Measurements from ENCODE around the gene OR6S1. TPM values are rescaled to one million over a fixed set of nuclear protein-coding genes. Genes with fewer than 3 reads are reported as not detected.

Gene OR6S1
- total RNA-seq, 2 donors from 2014 or later = not detected

DNA sequence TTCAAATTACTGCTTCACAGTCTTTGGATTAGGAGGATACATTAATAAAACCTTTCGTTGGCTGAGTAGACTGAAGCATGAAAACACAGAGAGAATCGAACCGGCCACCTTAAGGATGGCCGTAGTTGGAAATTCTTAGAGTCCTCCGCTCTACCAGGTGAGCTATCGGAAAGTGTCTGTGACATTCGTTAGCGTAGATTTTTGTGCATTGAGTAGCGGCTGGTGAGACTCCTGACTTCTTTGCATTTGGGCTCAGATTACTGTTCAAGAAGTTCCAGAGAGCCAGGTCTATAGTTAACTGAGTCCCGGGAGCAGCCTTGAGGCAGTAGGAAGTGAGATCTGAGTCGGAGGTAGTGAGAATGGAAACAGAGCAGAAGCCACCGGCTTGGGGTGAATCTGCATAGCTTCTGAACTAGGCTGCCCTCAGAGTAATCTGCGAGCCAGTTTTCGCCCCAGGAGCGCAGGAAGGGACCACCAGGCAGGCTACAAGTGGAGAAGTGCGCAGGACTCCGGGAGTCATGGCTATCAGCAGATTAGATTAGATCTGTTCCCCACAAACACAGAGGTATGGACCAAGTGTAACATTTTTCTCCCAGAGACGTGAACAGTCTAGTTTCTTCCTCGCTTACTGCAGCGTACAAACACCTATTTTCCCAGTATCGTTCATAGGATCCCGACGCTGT is 11.0 kb downstream of the OR6S1 start:
- TF ChIP-seq, protein P1, sequence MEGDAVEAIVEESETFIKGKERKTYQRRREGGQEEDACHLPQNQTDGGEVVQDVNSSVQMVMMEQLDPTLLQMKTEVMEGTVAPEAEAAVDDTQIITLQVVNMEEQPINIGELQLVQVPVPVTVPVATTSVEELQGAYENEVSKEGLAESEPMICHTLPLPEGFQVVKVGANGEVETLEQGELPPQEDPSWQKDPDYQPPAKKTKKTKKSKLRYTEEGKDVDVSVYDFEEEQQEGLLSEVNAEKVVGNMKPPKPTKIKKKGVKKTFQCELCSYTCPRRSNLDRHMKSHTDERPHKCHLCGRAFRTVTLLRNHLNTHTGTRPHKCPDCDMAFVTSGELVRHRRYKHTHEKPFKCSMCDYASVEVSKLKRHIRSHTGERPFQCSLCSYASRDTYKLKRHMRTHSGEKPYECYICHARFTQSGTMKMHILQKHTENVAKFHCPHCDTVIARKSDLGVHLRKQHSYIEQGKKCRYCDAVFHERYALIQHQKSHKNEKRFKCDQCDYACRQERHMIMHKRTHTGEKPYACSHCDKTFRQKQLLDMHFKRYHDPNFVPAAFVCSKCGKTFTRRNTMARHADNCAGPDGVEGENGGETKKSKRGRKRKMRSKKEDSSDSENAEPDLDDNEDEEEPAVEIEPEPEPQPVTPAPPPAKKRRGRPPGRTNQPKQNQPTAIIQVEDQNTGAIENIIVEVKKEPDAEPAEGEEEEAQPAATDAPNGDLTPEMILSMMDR (IDR thresholded peaks at IDR 0.05) = no peak
- TF ChIP-seq POLR2A (IDR thresholded peaks at IDR 0.05) (no peak), POLR2AphosphoS5 (IDR thresholded peaks at IDR 0.05) (no peak)
- DNase-seq (ENCODE audit: low spot score) = peak; percentile 15
- Histone ChIP-seq H3K4me1 (replicated peaks) (peaks cover 5% of the 10 kb centered on the region), H3K27ac (no peak overlapping the region), H3K36me3 (no peaks in the 10 kb centered on the region), H3K9me3 (no peaks in the 10 kb centered on the region), H3K27me3 (replicated peaks; ENCODE audit: insufficient read depth) (no peaks in the 10 kb centered on the region), H3K4me3 (peak overlapping the region; percentile 3 to 14)
- 5% methylated on average over 23 of the region's 23 CpGs for WGBS
- intact Hi-C loops (cut with DNase I) = loop anchor here (5.0 kb wide), 1 partner anchor 52 kb away; the partner anchor contains the start of gene RNASE4

- WGBS = 50% methylated on average over 10 of the region's 10 CpGs
- peaks cover 5% of the 10 kb centered on the region for H3K4me1 ChIP-seq (replicated peaks)
- no peaks in the 10 kb centered on the region for H3K36me3 ChIP-seq
- TF ChIP-seq POLR2AphosphoS5 (IDR thresholded peaks at IDR 0.05) (no peak), POLR2A (IDR thresholded peaks at IDR 0.05) (no peak)
- TF ChIP-seq, protein P1 (IDR thresholded peaks at IDR 0.05) = no peak
- intact Hi-C loops (cut with DNase I) = no loop called here
- no peak for DNase-seq (ENCODE audit: low spot score)
- H3K9me3 ChIP-seq = no peaks in the 10 kb centered on the region
- no peak overlapping the region for H3K27ac ChIP-seq
- H3K4me3 ChIP-seq = no peak overlapping the region
- no peaks in the 10 kb centered on the region for H3K27me3 ChIP-seq (replicated peaks; ENCODE audit: insufficient read depth)
Observed at GRCh38 chr14:20628063-20628854, 13.2 kb downstream of the OR6S1 start.

DNA sequence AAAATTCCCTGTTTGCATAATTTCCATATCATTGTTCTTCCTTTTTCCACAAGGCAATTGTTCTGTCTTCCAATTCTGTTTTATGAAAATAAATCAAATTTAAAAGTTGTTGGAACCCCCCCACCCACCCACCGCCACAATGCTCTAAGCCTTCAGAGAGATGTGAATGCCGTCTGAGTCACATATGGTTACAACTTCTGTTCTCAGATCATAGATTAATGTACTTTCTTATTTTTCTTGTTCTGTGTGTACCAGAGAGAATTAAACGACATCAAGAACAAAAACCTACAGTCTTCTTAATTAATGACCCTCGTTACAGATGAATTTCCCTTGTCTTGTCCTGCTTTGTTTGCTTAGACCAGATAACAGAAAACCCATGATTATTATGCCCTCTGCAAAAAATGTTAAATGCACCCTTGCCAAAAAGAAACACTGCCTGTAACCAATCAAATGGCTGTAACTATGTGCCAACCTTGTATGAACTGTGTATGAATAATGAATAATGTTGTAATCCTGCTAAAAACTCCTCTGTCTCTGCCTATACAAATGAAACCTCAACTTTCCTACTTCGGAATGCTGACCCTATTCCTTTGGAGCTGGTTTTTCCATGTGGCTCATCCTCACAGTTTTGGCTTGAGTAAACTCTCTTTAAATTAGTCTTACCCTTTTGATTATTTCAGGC is 14.0 kb downstream of the OR6S1 start:
- TF ChIP-seq POLR2AphosphoS5 (IDR thresholded peaks at IDR 0.05) (no peak), POLR2A (IDR thresholded peaks at IDR 0.05) (no peak)
- TF ChIP-seq, protein P1 (IDR thresholded peaks at IDR 0.05) = no peak
- intact Hi-C loops (cut with DNase I) = no loop called here
- no peak for DNase-seq (ENCODE audit: low spot score)
- 37% methylated on average over 5 of the region's 5 CpGs for WGBS
- no peaks in the 10 kb centered on the region for H3K36me3 ChIP-seq
- H3K27me3 ChIP-seq (replicated peaks; ENCODE audit: insufficient read depth) = no peaks in the 10 kb centered on the region
- H3K4me1 ChIP-seq (replicated peaks) = peaks cover 4% of the 10 kb centered on the region
- H3K4me3 ChIP-seq = no peak overlapping the region
- no peaks in the 10 kb centered on the region for H3K9me3 ChIP-seq
- no peak overlapping the region for H3K27ac ChIP-seq

- no peak overlapping the region for H3K27ac ChIP-seq
- intact Hi-C loops (cut with DNase I) = no loop called here
- 24% methylated on average over 12 of the region's 12 CpGs for WGBS
Observed at GRCh38 chr14:20626274-20626673, 15.2 kb downstream of the OR6S1 start.

More at GRCh38 chr14:20626274-20626673, 15.2 kb downstream of the OR6S1 start:
- TF ChIP-seq, protein P1 (IDR thresholded peaks at IDR 0.05) = no peak
- TF ChIP-seq POLR2A (IDR thresholded peaks at IDR 0.05) (no peak), POLR2AphosphoS5 (IDR thresholded peaks at IDR 0.05) (no peak)
- Histone ChIP-seq H3K9me3 (no peaks in the 10 kb centered on the region), H3K36me3 (no peaks in the 10 kb centered on the region), H3K4me1 (replicated peaks) (no peaks in the 10 kb centered on the region), H3K4me3 (no peak overlapping the region), H3K27me3 (replicated peaks; ENCODE audit: insufficient read depth) (no peaks in the 10 kb centered on the region)
- DNase-seq (ENCODE audit: low spot score) = no peak
